Ishikawa (cell line): ENCODE results near the gene PURB.

Source experiments
- CEBPB ChIP-seq: IDR thresholded peaks from 2 replicates; pipeline ENCODE4 v1.6.1; 2012
- CREB1 ChIP-seq: IDR thresholded peaks from 2 replicates; pipeline ENCODE4 v1.6.1; 2012; ENCODE audit warnings: low read depth
- EGR1 ChIP-seq: IDR thresholded peaks from 2 replicates; pipeline ENCODE4 v1.6.1; 2012
- EP300 ChIP-seq: IDR thresholded peaks from 2 replicates; pipeline ENCODE4 v1.6.1; 2012; ENCODE audit warnings: borderline replicate concordance
- FOXM1 ChIP-seq: IDR thresholded peaks from 2 replicates; pipeline ENCODE4 v1.6.1; 2012; ENCODE audit warnings: low read depth, borderline replicate concordance
- MAX ChIP-seq: IDR thresholded peaks from 2 replicates; pipeline ENCODE4 v1.6.1; 2012
- NFIC ChIP-seq: IDR thresholded peaks from 2 replicates; pipeline ENCODE4 v1.6.1; 2012
- RAD21 ChIP-seq: IDR thresholded peaks from 2 replicates; pipeline ENCODE4 v1.6.1; 2012; ENCODE audit warnings: low read depth
- REST ChIP-seq: IDR thresholded peaks from 2 replicates; pipeline ENCODE4 v1.6.1; 2012; ENCODE audit warnings: low read depth, mild to moderate bottlenecking
- TAF1 ChIP-seq: IDR thresholded peaks from 2 replicates; pipeline ENCODE4 v1.6.1; 2012; ENCODE audit warnings: low read depth, mild to moderate bottlenecking
- TCF12 ChIP-seq: IDR thresholded peaks from 2 replicates; pipeline ENCODE4 v1.6.1; 2012; ENCODE audit warnings: low read depth
- TEAD4 ChIP-seq: IDR thresholded peaks from 2 replicates; pipeline ENCODE4 v1.6.1; 2012
- USF1 ChIP-seq: IDR thresholded peaks from 2 replicates; pipeline ENCODE4 v1.6.1; 2012
- YY1 ChIP-seq: IDR thresholded peaks from 2 replicates; pipeline ENCODE4 v1.6.1; 2012; ENCODE audit warnings: low read depth

GRCh38 chr7:44853391-44853790 is 31.9 kb downstream of the PURB start:
- TF ChIP-seq TCF12, result no peak
- TF ChIP-seq TAF1, result no peak
- TF ChIP-seq MAX, result no peak
- TF ChIP-seq RAD21, result no peak
- no peak for TF ChIP-seq EGR1
- TF ChIP-seq REST, result no peak
- no peak for TF ChIP-seq YY1
- no peak for TF ChIP-seq NFIC
- no peak for TF ChIP-seq CEBPB
- no peak for TF ChIP-seq CREB1
- TF ChIP-seq EP300, result no peak
- TF ChIP-seq TEAD4, result no peak
- no peak for TF ChIP-seq FOXM1
- no peak for TF ChIP-seq USF1
